ENCODE results near the gene GMDS.
"Not testable (repeated sequence)": the region's sequence is repeated elsewhere in the genome, so short reads cannot be mapped to it uniquely, and the experiment has no call there.

Gene GMDS

DNA sequence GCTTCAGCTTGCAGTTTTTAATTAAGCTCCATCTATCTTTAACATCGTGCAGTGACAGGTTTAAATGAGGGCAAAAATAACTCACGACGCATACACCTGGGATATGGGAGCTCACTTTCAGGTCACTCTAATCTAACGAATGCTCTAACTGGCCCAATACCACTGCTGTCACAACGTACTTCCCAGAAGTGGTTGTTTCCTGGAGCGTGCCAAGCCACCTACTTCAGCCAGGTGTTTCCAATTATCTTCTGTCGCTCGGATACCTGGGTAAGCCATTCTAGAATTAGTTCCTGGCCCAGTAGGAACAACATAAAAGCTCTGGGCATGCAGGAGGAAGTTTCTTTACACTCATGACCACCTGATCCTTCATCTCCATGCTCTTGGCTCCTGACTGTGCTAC is 488.3 kb downstream of the GMDS start:
- ATAC-seq (ENCODE audit: insufficient read depth, low read depth), result no peak
- DNase-seq, result no peak
- H3K4me1 ChIP-seq (ENCODE audit: insufficient read depth, low read length), result no peaks in the 10 kb centered on the region
- H3K27ac ChIP-seq (ENCODE audit: low read length), result no peak overlapping the region
- H3K9me3 ChIP-seq (ENCODE audit: insufficient read depth, low read length, severe bottlenecking), result no peaks in the 10 kb centered on the region
- H3K4me2 ChIP-seq (ENCODE audit: insufficient read depth, low read length), result no peak overlapping the region
- no peak overlapping the region for H3K4me3 ChIP-seq (ENCODE audit: low read depth in 1 of 2, low read length in 2 of 2)
- no peak for TF ChIP-seq EZH2 (IDR thresholded peaks at IDR 0.05; ENCODE audit: borderline replicate concordance, low read depth, low read length, severe bottlenecking)
- TF ChIP-seq, protein P1, sequence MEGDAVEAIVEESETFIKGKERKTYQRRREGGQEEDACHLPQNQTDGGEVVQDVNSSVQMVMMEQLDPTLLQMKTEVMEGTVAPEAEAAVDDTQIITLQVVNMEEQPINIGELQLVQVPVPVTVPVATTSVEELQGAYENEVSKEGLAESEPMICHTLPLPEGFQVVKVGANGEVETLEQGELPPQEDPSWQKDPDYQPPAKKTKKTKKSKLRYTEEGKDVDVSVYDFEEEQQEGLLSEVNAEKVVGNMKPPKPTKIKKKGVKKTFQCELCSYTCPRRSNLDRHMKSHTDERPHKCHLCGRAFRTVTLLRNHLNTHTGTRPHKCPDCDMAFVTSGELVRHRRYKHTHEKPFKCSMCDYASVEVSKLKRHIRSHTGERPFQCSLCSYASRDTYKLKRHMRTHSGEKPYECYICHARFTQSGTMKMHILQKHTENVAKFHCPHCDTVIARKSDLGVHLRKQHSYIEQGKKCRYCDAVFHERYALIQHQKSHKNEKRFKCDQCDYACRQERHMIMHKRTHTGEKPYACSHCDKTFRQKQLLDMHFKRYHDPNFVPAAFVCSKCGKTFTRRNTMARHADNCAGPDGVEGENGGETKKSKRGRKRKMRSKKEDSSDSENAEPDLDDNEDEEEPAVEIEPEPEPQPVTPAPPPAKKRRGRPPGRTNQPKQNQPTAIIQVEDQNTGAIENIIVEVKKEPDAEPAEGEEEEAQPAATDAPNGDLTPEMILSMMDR (IDR thresholded peaks at IDR 0.05; ENCODE audit: borderline replicate concordance, extremely low read depth, low read length, poor library complexity, severe bottlenecking), result no peak
- H3K9ac ChIP-seq (ENCODE audit: low read depth, low read length), result no peak overlapping the region
- no peak overlapping the region for H2AFZ ChIP-seq (ENCODE audit: low read depth, low read length)
- no peaks in the 10 kb centered on the region for H3K79me2 ChIP-seq (ENCODE audit: insufficient read depth, low read length)
- no peaks in the 10 kb centered on the region for H3K27me3 ChIP-seq (ENCODE audit: insufficient read depth, low read length, poor library complexity)
- no peaks in the 10 kb centered on the region for H3K36me3 ChIP-seq (ENCODE audit: insufficient read depth, low read length)
- no peaks in the 10 kb centered on the region for H4K20me1 ChIP-seq (ENCODE audit: insufficient read depth, low read length)

DNA sequence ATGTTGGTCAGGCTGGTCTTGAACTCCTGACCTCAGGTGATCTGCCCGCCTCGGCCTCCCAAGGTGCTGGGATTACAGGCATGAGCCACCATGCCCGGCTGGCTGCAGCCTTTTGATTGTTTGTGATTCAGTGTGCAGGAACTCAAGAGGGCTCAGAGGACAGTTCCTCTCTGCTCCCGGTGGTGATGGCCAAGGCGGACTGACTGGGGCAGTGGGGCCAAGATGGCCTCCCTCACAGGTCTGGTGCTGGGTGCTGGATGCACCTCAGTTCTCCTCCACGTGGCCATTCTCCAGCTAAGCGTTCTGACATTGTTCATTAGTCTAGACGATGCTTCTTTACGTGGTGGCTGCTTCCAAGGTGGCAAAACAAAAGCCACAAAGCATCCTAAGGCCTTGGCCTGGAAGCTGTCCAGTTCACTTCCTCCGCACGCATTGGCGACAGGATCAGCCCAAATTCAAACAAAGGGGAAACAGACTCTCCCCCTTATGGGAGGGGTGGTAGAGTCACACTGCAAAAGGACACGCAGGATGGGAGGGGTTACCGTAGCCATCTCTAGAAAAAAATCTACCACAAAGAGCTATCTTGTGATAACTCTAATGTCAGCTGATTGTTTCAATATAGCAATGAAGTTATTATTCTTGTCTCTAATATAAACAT is 488.8 kb downstream of the GMDS start:
- Histone ChIP-seq H3K4me1 (ENCODE audit: insufficient read depth, low read length) (no peaks in the 10 kb centered on the region), H2AFZ (ENCODE audit: low read depth, low read length) (no peak overlapping the region), H3K79me2 (ENCODE audit: insufficient read depth, low read length) (no peaks in the 10 kb centered on the region), H3K9me3 (ENCODE audit: insufficient read depth, low read length, severe bottlenecking) (no peaks in the 10 kb centered on the region), H3K27ac (ENCODE audit: low read length) (no peak overlapping the region), H3K9ac (ENCODE audit: low read depth, low read length) (no peak overlapping the region), H4K20me1 (ENCODE audit: insufficient read depth, low read length) (no peaks in the 10 kb centered on the region), H3K27me3 (ENCODE audit: insufficient read depth, low read length, poor library complexity) (no peaks in the 10 kb centered on the region), H3K36me3 (ENCODE audit: insufficient read depth, low read length) (no peaks in the 10 kb centered on the region), H3K4me2 (ENCODE audit: insufficient read depth, low read length) (no peak overlapping the region), H3K4me3 (ENCODE audit: low read depth in 1 of 2, low read length in 2 of 2) (no peak overlapping the region)
- TF ChIP-seq, protein P1 (IDR thresholded peaks at IDR 0.05; ENCODE audit: borderline replicate concordance, extremely low read depth, low read length, poor library complexity, severe bottlenecking), result no peak
- no peak for TF ChIP-seq EZH2 (IDR thresholded peaks at IDR 0.05; ENCODE audit: borderline replicate concordance, low read depth, low read length, severe bottlenecking)
- ATAC-seq (ENCODE audit: insufficient read depth, low read depth), result no peak
- DNase-seq, result no peak

DNA sequence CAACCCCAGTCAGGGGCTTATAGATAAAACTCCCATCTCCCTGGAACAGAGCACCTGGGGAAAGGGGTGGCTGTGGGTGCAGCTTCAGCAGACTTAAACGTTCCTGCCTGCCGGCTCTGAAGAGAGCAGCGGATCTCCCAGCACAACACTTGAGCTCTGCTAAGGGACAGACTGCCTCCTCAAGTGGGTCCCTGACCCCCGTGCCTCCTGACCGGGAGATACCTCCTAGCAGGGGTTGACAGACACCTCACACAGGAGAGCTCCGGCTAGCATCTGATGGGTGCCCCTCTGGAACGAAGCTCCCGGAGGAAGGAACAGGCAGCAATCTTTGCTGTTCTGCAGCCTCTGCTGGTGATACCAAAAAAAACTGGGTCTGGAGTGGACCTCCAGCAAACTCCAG is 494.3 kb downstream of the GMDS start:
- not testable (repeated sequence) for ATAC-seq (ENCODE audit: insufficient read depth, low read depth); H4K20me1 ChIP-seq (ENCODE audit: insufficient read depth, low read length); H3K9me3 ChIP-seq (ENCODE audit: insufficient read depth, low read length, severe bottlenecking); H3K4me1 ChIP-seq (ENCODE audit: insufficient read depth, low read length); H3K4me3 ChIP-seq (ENCODE audit: low read depth in 1 of 2, low read length in 2 of 2); H3K9ac ChIP-seq (ENCODE audit: low read depth, low read length); H2AFZ ChIP-seq (ENCODE audit: low read depth, low read length); DNase-seq; H3K27ac ChIP-seq (ENCODE audit: low read length); H3K27me3 ChIP-seq (ENCODE audit: insufficient read depth, low read length, poor library complexity); H3K4me2 ChIP-seq (ENCODE audit: insufficient read depth, low read length); H3K36me3 ChIP-seq (ENCODE audit: insufficient read depth, low read length); H3K79me2 ChIP-seq (ENCODE audit: insufficient read depth, low read length)

DNA sequence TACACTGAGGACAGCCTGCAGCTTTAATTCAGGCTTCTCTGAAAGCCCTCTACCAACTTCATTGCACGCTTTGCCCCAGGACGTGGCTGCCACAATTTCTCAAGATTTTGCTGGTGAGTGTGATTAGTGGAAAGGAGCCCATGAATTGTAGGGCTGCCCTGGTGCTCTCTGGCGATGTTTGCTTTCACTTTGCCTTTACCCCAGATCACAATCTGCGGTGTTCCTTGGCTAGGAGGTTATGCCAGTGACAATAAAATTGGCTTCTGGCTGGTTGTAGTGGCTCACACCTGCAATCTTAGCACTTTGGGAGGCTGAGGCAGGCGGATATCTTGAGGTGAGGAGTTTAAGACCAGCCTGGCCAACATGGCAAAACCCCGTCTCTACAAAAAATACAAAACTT is 496.4 kb downstream of the GMDS start:
- DNase-seq (peak; percentile 22), ATAC-seq (ENCODE audit: insufficient read depth, low read depth) (peak; percentile 68; the same call in 2 of the 3 replicates)
- Histone ChIP-seq H3K9me3 (ENCODE audit: insufficient read depth, low read length, severe bottlenecking) (peaks cover 2% of the 10 kb centered on the region), H3K27ac (ENCODE audit: low read length) (no peak overlapping the region), H3K4me1 (ENCODE audit: insufficient read depth, low read length) (no peaks in the 10 kb centered on the region), H4K20me1 (ENCODE audit: insufficient read depth, low read length) (no peaks in the 10 kb centered on the region), H3K36me3 (ENCODE audit: insufficient read depth, low read length) (no peaks in the 10 kb centered on the region), H3K4me2 (ENCODE audit: insufficient read depth, low read length) (no peak overlapping the region), H3K4me3 (ENCODE audit: low read depth in 1 of 2, low read length in 2 of 2) (no peak overlapping the region), H3K27me3 (ENCODE audit: insufficient read depth, low read length, poor library complexity) (no peaks in the 10 kb centered on the region), H3K79me2 (ENCODE audit: insufficient read depth, low read length) (no peaks in the 10 kb centered on the region), H2AFZ (ENCODE audit: low read depth, low read length) (no peak overlapping the region), H3K9ac (ENCODE audit: low read depth, low read length) (no peak overlapping the region)
- no peak for TF ChIP-seq EZH2 (IDR thresholded peaks at IDR 0.05; ENCODE audit: borderline replicate concordance, low read depth, low read length, severe bottlenecking)
- TF ChIP-seq, protein P1 (IDR thresholded peaks at IDR 0.05; ENCODE audit: borderline replicate concordance, extremely low read depth, low read length, poor library complexity, severe bottlenecking), result no peak

All from DND-41 (cell line).